ENCODE results near the gene PLCB3. TPM values are rescaled to one million over a fixed set of nuclear protein-coding genes. Genes with fewer than 3 reads are reported as not detected.

Gene PLCB3
- total and polyA plus RNA-seq, 8 donors: 5.7 to 13.1 (median 6.9) TPM

DNA sequence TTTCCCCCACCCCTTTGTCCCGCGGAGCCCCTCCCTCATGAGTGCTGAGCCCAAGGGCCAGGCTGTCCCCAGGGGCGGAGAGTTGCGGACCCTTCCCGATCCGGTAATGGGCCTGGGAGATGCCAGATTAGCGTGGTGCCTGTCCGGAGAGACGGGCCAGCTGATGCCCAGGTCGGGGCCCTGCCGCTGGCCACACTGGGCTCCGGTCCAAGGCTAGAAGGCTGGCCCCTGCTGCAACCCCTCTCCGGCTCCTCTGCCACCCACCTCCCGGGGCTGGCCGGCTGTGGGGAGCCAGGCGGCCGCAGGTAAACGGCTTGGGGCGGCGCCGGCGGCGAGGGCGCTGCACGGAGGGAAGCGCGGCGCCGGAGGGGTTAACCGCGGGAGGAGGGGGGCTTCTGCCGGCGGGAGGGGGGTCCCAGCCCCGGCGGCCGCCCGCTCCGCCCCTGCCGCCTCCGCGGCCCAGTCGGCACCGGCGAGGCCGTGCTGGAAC lies 40.0 kb downstream of the PLCB3 start, which contains the start of gene KCNK4:
Gene KCNK4, plus strand, starts transcription at position 41 of the 490 bp plus-strand sequence. CDS start 1,717 bp downstream, outside the sequence.
- FAIRE-seq: no peak
- peaks cover 0 to 7% (median 1%) of the 10 kb centered on the region in 4 donors for H3K27me3 ChIP-seq

DNA sequence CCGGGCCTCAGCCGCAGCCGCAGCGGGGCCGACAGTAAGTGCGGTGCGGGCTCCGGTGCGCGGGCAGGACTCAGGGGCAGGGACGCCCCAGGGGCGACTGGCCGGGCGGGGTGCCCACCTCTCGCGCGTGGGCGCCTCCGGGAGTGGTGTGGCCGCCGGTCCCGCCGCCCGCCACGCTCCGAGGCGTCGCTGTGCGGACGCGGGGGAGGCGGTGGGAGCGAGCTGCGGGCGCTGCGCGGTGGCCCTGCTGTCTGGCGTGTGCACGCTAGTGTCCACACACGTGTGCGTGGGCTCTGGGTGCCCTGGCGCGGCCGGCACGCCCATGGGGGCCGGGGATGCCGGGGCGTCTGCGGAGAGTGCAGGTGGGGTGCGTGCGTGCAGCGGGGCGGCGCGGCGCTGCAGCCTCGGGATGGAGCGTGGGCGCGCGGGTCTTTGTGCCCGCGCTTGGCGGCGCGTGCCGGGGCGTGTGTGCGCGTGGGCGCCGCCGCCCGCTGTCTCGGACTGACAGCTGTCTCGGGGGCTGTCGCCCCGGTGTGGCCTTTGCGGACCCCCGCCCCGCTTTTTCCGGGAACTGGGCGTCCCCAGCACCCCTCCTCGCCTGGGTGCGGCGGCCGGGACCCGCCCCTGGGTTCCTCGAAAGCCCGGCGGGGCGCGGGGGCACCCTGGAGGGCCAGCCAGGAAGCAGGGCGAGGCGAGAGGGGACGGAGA lies 40.6 kb downstream of the PLCB3 start:
- DNase-seq (peak in 1 of 6 donors; percentile 71), ATAC-seq (peak in 1 of 4 donors; percentile 38), FAIRE-seq (no peak)
- no peak overlapping the region for H3K27ac ChIP-seq
- intact Hi-C loops (cut with DNase I): loop anchor here in 2 of 3 donors (5.0 to 10.0 kb wide), 3 partner anchors 85 to 297 kb away; partner anchors contain the start of gene FERMT3 (in 2 of the 2)
- TF ChIP-seq, protein P1, sequence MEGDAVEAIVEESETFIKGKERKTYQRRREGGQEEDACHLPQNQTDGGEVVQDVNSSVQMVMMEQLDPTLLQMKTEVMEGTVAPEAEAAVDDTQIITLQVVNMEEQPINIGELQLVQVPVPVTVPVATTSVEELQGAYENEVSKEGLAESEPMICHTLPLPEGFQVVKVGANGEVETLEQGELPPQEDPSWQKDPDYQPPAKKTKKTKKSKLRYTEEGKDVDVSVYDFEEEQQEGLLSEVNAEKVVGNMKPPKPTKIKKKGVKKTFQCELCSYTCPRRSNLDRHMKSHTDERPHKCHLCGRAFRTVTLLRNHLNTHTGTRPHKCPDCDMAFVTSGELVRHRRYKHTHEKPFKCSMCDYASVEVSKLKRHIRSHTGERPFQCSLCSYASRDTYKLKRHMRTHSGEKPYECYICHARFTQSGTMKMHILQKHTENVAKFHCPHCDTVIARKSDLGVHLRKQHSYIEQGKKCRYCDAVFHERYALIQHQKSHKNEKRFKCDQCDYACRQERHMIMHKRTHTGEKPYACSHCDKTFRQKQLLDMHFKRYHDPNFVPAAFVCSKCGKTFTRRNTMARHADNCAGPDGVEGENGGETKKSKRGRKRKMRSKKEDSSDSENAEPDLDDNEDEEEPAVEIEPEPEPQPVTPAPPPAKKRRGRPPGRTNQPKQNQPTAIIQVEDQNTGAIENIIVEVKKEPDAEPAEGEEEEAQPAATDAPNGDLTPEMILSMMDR (IDR thresholded peaks at IDR 0.05): no peak
- H3K27me3 ChIP-seq: peaks cover 0 to 7% (median 2%) of the 10 kb centered on the region in 4 donors
- H3K36me3 ChIP-seq: no peaks in the 10 kb centered on the region
- 1% methylated on average over 39 to 96 of the region's 96 CpGs for WGBS, 2 donors
- no peaks in the 10 kb centered on the region for H3K9me3 ChIP-seq
- H3K4me3 ChIP-seq: peak overlapping the region in 2 of 4 donors; percentile 18 to 44
- peaks cover 0 to 11% (median 8%) of the 10 kb centered on the region in 3 donors for H3K4me1 ChIP-seq

More for the DNA sequence above, 40.0 kb downstream of the PLCB3 start, which contains the start of gene KCNK4:
- Histone ChIP-seq H3K4me1 (peaks cover 2 to 16% (median 11%) of the 10 kb centered on the region in 3 donors), H3K36me3 (no peaks in the 10 kb centered on the region), H3K27ac (no peak within 1 kb of the TSS), H3K4me3 (peak within 1 kb of the TSS in 2 of 4 donors; percentile 18 to 44), H3K9me3 (no peaks in the 10 kb centered on the region)
- intact Hi-C loops (cut with DNase I): loop anchor here in 2 of 3 donors (5.0 to 10.0 kb wide), 3 partner anchors 84 to 297 kb away; partner anchors contain the start of gene FERMT3 (in 2 of the 2)
- WGBS, 2 donors: 6 to 7% methylated on average over 24 to 45 of the region's 45 CpGs
- peak in 2 of 6 donors; percentile 46 to 75 for DNase-seq
- ATAC-seq: no peak
- TF ChIP-seq, protein P1 (IDR thresholded peaks at IDR 0.05): no peak

DNA sequence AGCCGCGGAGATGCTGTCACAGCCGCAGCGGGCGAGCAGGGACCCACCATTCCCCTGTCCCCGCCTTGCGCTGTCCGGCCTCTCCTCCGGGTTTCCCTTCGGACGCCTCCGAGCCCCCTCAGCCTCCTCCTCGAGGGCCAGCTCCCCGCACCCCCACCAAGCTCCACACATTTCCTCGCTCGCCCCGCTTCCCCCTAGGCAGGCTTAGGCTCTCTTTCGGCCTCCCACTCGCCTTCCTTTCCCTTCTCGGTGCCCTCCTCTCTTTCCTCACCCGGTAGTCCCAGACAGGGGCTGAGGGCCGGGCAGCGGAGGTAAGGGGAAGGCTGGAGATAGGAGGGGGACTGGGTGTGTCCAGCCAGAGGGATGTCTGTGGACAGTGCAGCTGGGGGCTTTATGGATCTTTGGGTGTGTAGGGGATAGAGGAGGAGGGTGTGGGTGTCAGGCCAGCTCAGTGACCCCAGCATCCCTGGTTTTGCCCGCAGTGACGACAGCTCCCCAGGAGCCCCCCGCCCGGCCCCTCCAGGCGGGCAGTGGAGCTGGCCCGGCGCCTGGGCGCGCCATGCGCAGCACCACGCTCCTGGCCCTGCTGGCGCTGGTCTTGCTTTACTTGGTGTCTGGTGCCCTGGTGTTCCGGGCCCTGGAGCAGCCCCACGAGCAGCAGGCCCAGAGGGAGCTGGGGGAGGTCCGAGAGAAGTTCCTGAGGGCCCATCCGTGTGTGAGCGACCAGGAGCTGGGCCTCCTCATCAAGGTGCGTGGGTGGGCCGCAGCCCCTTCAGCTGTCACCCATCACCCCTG lies 41.3 kb downstream of the PLCB3 start:
- WGBS, 2 donors: 47 to 57% methylated on average over 25 to 42 of the region's 42 CpGs
- H3K36me3 ChIP-seq: no peaks in the 10 kb centered on the region
- H3K27me3 ChIP-seq: peaks cover 0 to 10% (median 5%) of the 10 kb centered on the region in 4 donors
- H3K27ac ChIP-seq: no peak overlapping the region
- intact Hi-C loops (cut with DNase I): loop anchor here in 2 of 3 donors (5.0 to 10.0 kb wide), 3 partner anchors 85 to 298 kb away; partner anchors contain the start of gene FERMT3 (in 2 of the 2)
- TF ChIP-seq, protein P1 (IDR thresholded peaks at IDR 0.05): no peak
- ATAC-seq: no peak
- DNase-seq: peak in 1 of 6 donors; percentile 80
- FAIRE-seq: no peak
- peaks cover 0 to 11% (median 8%) of the 10 kb centered on the region in 3 donors for H3K4me1 ChIP-seq
- peak overlapping the region in 2 of 4 donors; percentile 18 to 44 for H3K4me3 ChIP-seq
- H3K9me3 ChIP-seq: no peaks in the 10 kb centered on the region

DNA sequence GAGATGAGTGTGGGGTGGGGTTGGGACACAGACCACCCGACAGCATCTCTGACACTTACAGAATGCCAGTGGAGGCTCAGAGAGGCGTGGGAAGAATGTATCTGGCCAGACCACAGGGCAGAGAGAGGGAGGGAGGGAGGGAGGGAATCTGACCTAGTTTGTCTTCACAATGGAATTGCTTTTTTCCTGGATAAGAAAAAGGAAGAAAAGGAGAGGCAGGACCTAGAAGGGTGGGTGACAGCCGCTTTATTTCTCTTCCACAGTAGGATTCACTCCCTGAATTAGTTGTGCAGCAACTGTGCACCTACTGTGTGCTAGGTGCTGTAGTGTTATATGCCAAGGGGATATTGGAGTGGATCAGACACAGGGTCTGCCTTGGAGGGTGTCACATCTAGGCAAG lies 43.4 kb downstream of the PLCB3 start:
- intact Hi-C loops (cut with DNase I): loop anchor here in 2 of 3 donors (5.0 to 10.0 kb wide), 3 partner anchors 87 to 300 kb away; partner anchors contain the start of gene FERMT3 (in 2 of the 2)
- Histone ChIP-seq H3K4me3 (no peak overlapping the region), H3K36me3 (no peaks in the 10 kb centered on the region), H3K27me3 (peaks cover 0 to 23% (median 11%) of the 10 kb centered on the region in 4 donors), H3K27ac (no peak overlapping the region), H3K9me3 (no peaks in the 10 kb centered on the region), H3K4me1 (peaks cover 0 to 21% (median 12%) of the 10 kb centered on the region in 3 donors)
- WGBS, 2 donors: 43 to 54% methylated on average over 3 of the region's 3 CpGs
- FAIRE-seq: no peak
- TF ChIP-seq, protein P1 (IDR thresholded peaks at IDR 0.05): no peak
- ATAC-seq: no peak
- DNase-seq: no peak
